H1 (cell line): ENCODE results near the gene PLXDC2. TPM values are rescaled to one million over a fixed set of nuclear protein-coding genes. Genes with fewer than 3 reads are reported as not detected.

ENCODE experiments used
- CTCF ChIA-PET: fragments of 300-600 bp; sonication (Branson Sonifier 250); formaldehyde crosslinking; loops from one replicate; lab custom pipeline; 2021; ENCODE audit not compliant: partially characterized antibody; lab: Charles Lee
- POLR2A ChIA-PET: fragments of 300-600 bp; sonication (Branson Sonifier 250); formaldehyde crosslinking; loops from one replicate; lab custom pipeline; 2021; ENCODE audit warnings: inconsistent platforms; ENCODE audit not compliant: partially characterized antibody; lab: Charles Lee
- DNase-seq, 2 experiments: peaks; one replicate each; pipeline versions ENCODE4 v3.0.0 to v3.0.0-alpha.2; 2010 to 2022; ENCODE audit warnings: low spot score in 2 of 2, low read depth in 1 of 2, mixed read lengths in 1 of 2
- FAIRE-seq: peaks from 2 replicates; lab custom pipeline; 2011; peaks lifted over from hg19 to GRCh38; lab: Jason Lieb, UNC
- H2AFZ ChIP-seq: 2 replicates; pipeline ENCODE4 v1.8.1; 2012; ENCODE audit warnings: low read length, inconsistent platforms
- H2AK5ac ChIP-seq: 2 replicates; pipeline ENCODE4 v1.6.1; 2013; ENCODE audit warnings: low read depth, low read length
- H2BK120ac ChIP-seq: replicated peaks from 2 replicates; pipeline ENCODE3; 2013; ENCODE audit warnings: low read depth, low read length, inconsistent platforms
- H2BK12ac ChIP-seq: 2 replicates; pipeline ENCODE4 v1.6.1; 2013; ENCODE audit warnings: low read depth, low read length
- H2BK15ac ChIP-seq: 2 replicates; pipeline ENCODE4 v1.6.1; 2013; ENCODE audit warnings: low read length
- H2BK20ac ChIP-seq: 2 replicates; pipeline ENCODE4 v1.6.1; 2013; ENCODE audit warnings: low read length
- H2BK5ac ChIP-seq: 2 replicates; pipeline ENCODE4 v1.6.1; 2013; ENCODE audit warnings: low read depth, low read length
- H3K14ac ChIP-seq: 2 replicates; pipeline ENCODE4 v1.6.1; 2013; ENCODE audit warnings: inconsistent platforms; ENCODE audit not compliant: insufficient read length
- H3K18ac ChIP-seq: 2 replicates; pipeline ENCODE4 v1.6.1; 2013; ENCODE audit warnings: low read length; ENCODE audit errors: extremely low read depth
- H3K23ac ChIP-seq: 2 replicates; pipeline ENCODE4 v1.6.1; 2013; ENCODE audit warnings: inconsistent platforms; ENCODE audit not compliant: insufficient read length
- H3K23me2 ChIP-seq: 2 replicates; pipeline ENCODE4 v1.6.1; 2013; ENCODE audit warnings: low read depth, low read length
- H3K27ac ChIP-seq: 2 replicates; pipeline ENCODE4 v1.6.1; 2011; ENCODE audit warnings: low read depth, low read length, inconsistent platforms
- H3K27me3 ChIP-seq, 4 experiments: replicated peaks in 1 of 4; 1 replicate in 1 of 4; 2 replicates in 3 of 4; pipeline versions ENCODE4 v1.6.1 to v1.8.1; 2011 to 2013; ENCODE audit warnings: low read length in 3 of 4, mild to moderate bottlenecking in 3 of 4, inconsistent platforms in 2 of 4, mixed read lengths in 2 of 4, moderate library complexity in 1 of 4; ENCODE audit not compliant: control insufficient read depth in 3 of 4, insufficient read depth in 3 of 4; ENCODE audit errors: extremely low read depth in 1 of 4
- H3K36me3 ChIP-seq, 4 experiments: 2 replicates each; pipeline versions ENCODE4 v1.6.1 to v1.8.1; 2011 to 2013; ENCODE audit warnings: mild to moderate bottlenecking in 4 of 4, low read length in 3 of 4, moderate library complexity in 2 of 4, control low read depth in 1 of 4, inconsistent platforms in 1 of 4; ENCODE audit not compliant: insufficient read depth in 4 of 4, control insufficient read depth in 2 of 4
- H3K4ac ChIP-seq: replicated peaks from 2 replicates; pipeline ENCODE3; 2013; ENCODE audit warnings: low read length, low read depth, mixed read lengths, inconsistent platforms; ENCODE audit not compliant: insufficient read length
- H3K4me1 ChIP-seq, 4 experiments: replicated peaks in 1 of 4; 1 replicate in 1 of 4; 2 replicates in 3 of 4; pipeline versions ENCODE4 v1.6.1 to v1.8.1; 2011 to 2013; ENCODE audit warnings: low read length in 3 of 4, inconsistent platforms in 2 of 4, mixed read lengths in 1 of 4; ENCODE audit not compliant: insufficient read depth in 4 of 4, control insufficient read depth in 3 of 4
- H3K4me2 ChIP-seq, 2 experiments: 2 replicates each; pipeline versions ENCODE4 v1.6.1 to v1.8.1; 2011 to 2013; ENCODE audit warnings: low read depth in 2 of 2, low read length in 2 of 2, control low read depth in 1 of 2, inconsistent platforms in 1 of 2, mild to moderate bottlenecking in 1 of 2; ENCODE audit not compliant: insufficient read depth in 1 of 2
- H3K4me3 ChIP-seq, 4 experiments: fragments of 200-600, 300-600 bp in 1 of 4; sonication (generic), shearing (Covaris generic), sonication (Bioruptor Twin) in 1 of 4; 2 replicates each; pipeline versions ENCODE4 v1.5.1 to v1.8.1; 2011 to 2016; ENCODE audit warnings: low read length in 4 of 4, low read depth in 3 of 4, control low read depth in 2 of 4, inconsistent platforms in 2 of 4, mild to moderate bottlenecking in 2 of 4, mixed read lengths in 1 of 4, moderate library complexity in 1 of 4; ENCODE audit not compliant: insufficient read depth in 2 of 4; ENCODE audit errors: extremely low read depth in 1 of 4
- H3K56ac ChIP-seq: replicated peaks from 2 replicates; pipeline ENCODE3; 2013; ENCODE audit warnings: low read depth, mild to moderate bottlenecking, mixed read lengths, low read length, inconsistent platforms; ENCODE audit not compliant: insufficient read length
- H3K79me1 ChIP-seq: 2 replicates; pipeline ENCODE4 v1.6.1; 2013; ENCODE audit warnings: low read depth, low read length, control low read depth
- H3K79me2 ChIP-seq, 2 experiments: 2 replicates each; pipeline versions ENCODE4 v1.6.1 to v1.8.1; 2012 to 2013; ENCODE audit warnings: low read length in 2 of 2, mild to moderate bottlenecking in 2 of 2, inconsistent platforms in 1 of 2; ENCODE audit not compliant: insufficient read depth in 2 of 2, control insufficient read depth in 1 of 2
- H3K9ac ChIP-seq, 4 experiments: replicated peaks in 1 of 4; 1 replicate in 1 of 4; 2 replicates in 3 of 4; pipeline versions ENCODE4 v1.6.1 to v1.8.1; 2011 to 2013; ENCODE audit warnings: low read depth in 3 of 4, low read length in 3 of 4, control low read depth in 2 of 4, mild to moderate bottlenecking in 2 of 4, moderate library complexity in 2 of 4, inconsistent platforms in 1 of 4; ENCODE audit errors: extremely low read depth in 1 of 4
- H3K9me3 ChIP-seq, 2 experiments: 2 replicates each; pipeline versions ENCODE4 v1.6.1 to v1.8.1; 2012 to 2013; ENCODE audit warnings: mild to moderate bottlenecking in 2 of 2, moderate library complexity in 2 of 2, control low read depth in 1 of 2, inconsistent platforms in 1 of 2, low read depth in 1 of 2, low read length in 1 of 2, mixed read lengths in 1 of 2; ENCODE audit not compliant: insufficient read depth in 2 of 2
- H4K20me1 ChIP-seq, 2 experiments: replicated peaks in 1 of 2; 2 replicates each; pipeline versions ENCODE3 to v1.8.1; 2011 to 2013; ENCODE audit warnings: inconsistent platforms in 2 of 2, low read length in 2 of 2, mild to moderate bottlenecking in 1 of 2; ENCODE audit not compliant: insufficient read depth in 2 of 2, control insufficient read depth in 1 of 2
- H4K5ac ChIP-seq: 2 replicates; pipeline ENCODE4 v1.6.1; 2013; ENCODE audit warnings: low read length, low read depth, mixed read lengths, inconsistent platforms; ENCODE audit not compliant: insufficient read length
- H4K8ac ChIP-seq: 2 replicates; pipeline ENCODE4 v1.8.0; 2013; ENCODE audit warnings: mild to moderate bottlenecking, moderate library complexity, low read length, inconsistent platforms; ENCODE audit not compliant: insufficient read depth; ENCODE audit errors: extremely low read depth
- H4K91ac ChIP-seq: replicated peaks from 2 replicates; pipeline ENCODE3; 2013; ENCODE audit warnings: low read length, mixed read lengths, inconsistent platforms; ENCODE audit not compliant: insufficient read length
- PHF8 ChIP-seq: fragments of 200-600 bp; sonication (generic); conservative IDR thresholded peaks from 2 replicates; pipeline ENCODE4 v1.7.1; 2012; ENCODE audit warnings: low read depth, mild to moderate bottlenecking, inconsistent platforms, low read length, moderate library complexity
- RFX5 ChIP-seq: IDR thresholded peaks from 2 replicates; pipeline ENCODE4 v1.6.1; 2011; ENCODE audit warnings: low read depth, low read length, improper control_type of control experiment, borderline replicate concordance
- SP1 ChIP-seq: IDR thresholded peaks from 2 replicates; pipeline ENCODE4 v1.6.1; 2011; ENCODE audit warnings: low read depth, low read length
- WGBS, 2 experiments: shearing (Covaris generic) in 1 of 2; methylation state at CpG; one replicate each; pipeline versions ENCODE4 v1.1.6 to v1.1.7; 2013 to 2015; ENCODE audit warnings: low lambda C conversion rate in 2 of 2, mixed read lengths in 2 of 2, inconsistent platforms in 1 of 2, low coverage in 1 of 2, missing lambda C conversion rate in 1 of 2; ENCODE audit not compliant: insufficient replicate concordance in 2 of 2, insufficient coverage in 1 of 2, insufficient read length in 1 of 2; ENCODE audit errors: extremely low coverage in 1 of 2, missing lambda C conversion rate in 1 of 2; 5-methylcytosine and 5-hydroxymethylcytosine counted together
- polyA plus RNA-seq, 7 experiments: library from polyadenylated mRNA; depleted of rRNA in 3 of 7; stranded (reverse) in 5 of 7; unstranded in 2 of 7; fragments of >200 nt in 5 of 7; fragments of 200-250 nt in 2 of 7; gene quantifications; 1 replicate in 5 of 7; 2 replicates in 1 of 7; 4 replicates in 1 of 7; pipeline versions ENCODE4 v1.2.1 to v1.2.3, GENCODE V29; 2011 to 2013; ENCODE audit warnings: missing spikeins in 2 of 7, mixed read lengths in 2 of 7
- total RNA-seq: library from RNA; stranded (reverse); fragmentation: NEBNext Ultra II Directional; extraction: Animal tissue kit (Norgen Biotek cat#: 25700); gene quantifications from 2 replicates; pipeline ENCODE4 v1.2.1, GENCODE V29; 2021
- TF ChIP-seq, protein P1 (sequence below): IDR thresholded peaks from 2 replicates; pipeline ENCODE4 v1.6.1; 2011; ENCODE audit warnings: low read length, improper control_type of control experiment

The PLXDC2 gene
- total and polyA plus RNA-seq, 2 of the 8 experiments (the other 6 are each of a cell fraction or from before 2014, with no cell fraction given): 23.0 to 40.5 TPM

DNA sequence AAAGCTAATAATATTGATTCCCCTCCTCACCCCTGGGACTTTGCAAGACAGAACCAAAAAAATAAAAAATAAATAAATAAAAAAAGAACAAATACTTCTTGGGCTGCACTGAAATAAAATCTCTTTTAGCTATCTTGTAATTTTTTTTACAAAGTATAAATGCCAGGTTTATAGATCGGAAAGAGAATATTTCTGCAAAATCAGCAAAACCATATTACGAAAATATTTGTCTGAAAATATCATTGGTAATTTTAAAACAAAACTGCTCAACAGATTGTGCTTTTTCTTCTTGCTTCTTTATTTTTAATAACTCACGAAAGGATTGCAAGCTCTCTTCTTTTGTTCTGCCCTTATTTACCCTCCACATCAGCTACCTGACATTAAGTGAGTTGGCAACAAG is 213.3 kb downstream of the PLXDC2 start:
- H3K23ac ChIP-seq: no peak overlapping the region
- no peak overlapping the region for H2BK120ac ChIP-seq
- H2BK20ac ChIP-seq: no peak overlapping the region
- POLR2A ChIA-PET: no interaction called here
- CTCF ChIA-PET: interaction anchor here (0.6 kb wide), 2 partner anchors 225 to 299 kb away, joined by 3 to 4 read pairs; no protein-coding TSS in a partner anchor
- no peak overlapping the region for H3K18ac ChIP-seq
- H3K4ac ChIP-seq: no peak overlapping the region
- H3K4me2 ChIP-seq: no peak overlapping the region
- no peak overlapping the region for H3K9ac ChIP-seq
- H3K14ac ChIP-seq: no peak overlapping the region
- H3K79me2 ChIP-seq: peaks cover 0 to 25% of the 10 kb centered on the region in 2 experiments; a peak in 2 of 4 replicates
- H2BK5ac ChIP-seq: no peak overlapping the region
- TF ChIP-seq RFX5 (no peak), PHF8 (no peak), SP1 (no peak)
- TF ChIP-seq, protein P1, sequence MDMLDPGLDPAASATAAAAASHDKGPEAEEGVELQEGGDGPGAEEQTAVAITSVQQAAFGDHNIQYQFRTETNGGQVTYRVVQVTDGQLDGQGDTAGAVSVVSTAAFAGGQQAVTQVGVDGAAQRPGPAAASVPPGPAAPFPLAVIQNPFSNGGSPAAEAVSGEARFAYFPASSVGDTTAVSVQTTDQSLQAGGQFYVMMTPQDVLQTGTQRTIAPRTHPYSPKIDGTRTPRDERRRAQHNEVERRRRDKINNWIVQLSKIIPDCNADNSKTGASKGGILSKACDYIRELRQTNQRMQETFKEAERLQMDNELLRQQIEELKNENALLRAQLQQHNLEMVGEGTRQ: no peak
- no peaks in the 10 kb centered on the region for H3K79me1 ChIP-seq
- no peaks in the 10 kb centered on the region for H3K23me2 ChIP-seq
- H4K8ac ChIP-seq: no peak overlapping the region
- H2AK5ac ChIP-seq: no peak overlapping the region
- H2AFZ ChIP-seq: no peak overlapping the region
- no peak overlapping the region for H4K91ac ChIP-seq
- no peaks in the 10 kb centered on the region for H4K20me1 ChIP-seq
- 90% methylated on average over 3 of the region's 3 CpGs; no CpG with 5 or more reads in 1 of the 2 experiments for WGBS, 2 experiments
- H3K56ac ChIP-seq: no peak overlapping the region
- no peaks in the 10 kb centered on the region for H3K27me3 ChIP-seq
- FAIRE-seq: no peak
- no peak overlapping the region for H2BK12ac ChIP-seq
- H3K27ac ChIP-seq: no peak overlapping the region
- H3K9me3 ChIP-seq: no peaks in the 10 kb centered on the region
- no peaks in the 10 kb centered on the region; a peak in 1 of 8 replicates for H3K36me3 ChIP-seq
- H4K5ac ChIP-seq: no peak overlapping the region
- no peak overlapping the region for H3K4me3 ChIP-seq
- DNase-seq: no peak
- H3K4me1 ChIP-seq: peaks cover 0 to 7% (median 1%) of the 10 kb centered on the region in 4 experiments; a peak in 2 of 7 replicates
- no peak overlapping the region for H2BK15ac ChIP-seq
